Esophagus squamous epithelium (tissue), 4 donors: ENCODE results near the gene PRKAG1.

Experiments
- CTCF ChIP-seq, 6 experiments: fragments of 450-650 bp in 4 of 6; fragments of 200-600 bp in 2 of 6; sonication (generic) in 2 of 6; IDR thresholded peaks; one replicate each; pipeline ENCODE4 v1.5.1; 2016 to 2019; ENCODE audit warnings: antibody characterized with exemption in 6 of 6, mild to moderate bottlenecking in 4 of 6, moderate library complexity in 4 of 6
- POLR2A ChIP-seq, 4 donors: fragments of 450-650 bp; IDR thresholded peaks; one replicate each; pipeline ENCODE4 v1.6.1; 2017; ENCODE audit warnings: antibody characterized with exemption in 4 of 4, mild to moderate bottlenecking in 4 of 4, moderate library complexity in 3 of 4

- no peak for TF ChIP-seq CTCF (IDR thresholded peaks at IDR 0.05)
- no peak for TF ChIP-seq POLR2A (IDR thresholded peaks at IDR 0.05)
Observed at GRCh38 chr12:49030714-49031572, 12.4 kb upstream of the PRKAG1 start.
